NCI-H2227 treated with DMSO at 0.1 percent for 48 hours (cell line): ENCODE results near the gene GNAT3.
A peak's percentile ranks its signal among the peaks of the same experiment; 100 is the strongest.

ENCODE experiments used
- DNase-seq: peaks from one replicate; lab custom pipeline; 2025; lab: John Stamatoyannopoulos, UW

Gene GNAT3

DNA sequence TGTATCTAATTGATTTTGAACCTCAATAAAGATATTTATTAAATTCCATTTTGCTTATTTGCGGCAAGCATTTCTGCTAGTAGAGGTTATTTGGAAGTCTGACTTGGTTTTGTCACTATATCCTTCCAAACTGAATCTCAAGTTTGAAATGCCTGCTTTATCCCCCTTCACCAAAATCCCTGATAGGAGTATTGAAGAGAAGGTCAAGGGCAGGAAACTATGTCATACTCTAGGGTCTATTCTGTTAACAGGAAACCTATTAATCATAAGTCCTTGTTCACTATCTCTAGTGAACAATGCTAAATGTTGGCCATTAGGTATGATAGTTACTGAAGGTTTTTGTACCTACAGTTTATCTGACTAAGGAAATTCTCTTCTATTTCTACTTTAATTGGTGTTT lies 11.5 kb downstream of the GNAT3 start:
- DNase-seq, result no peak

DNA sequence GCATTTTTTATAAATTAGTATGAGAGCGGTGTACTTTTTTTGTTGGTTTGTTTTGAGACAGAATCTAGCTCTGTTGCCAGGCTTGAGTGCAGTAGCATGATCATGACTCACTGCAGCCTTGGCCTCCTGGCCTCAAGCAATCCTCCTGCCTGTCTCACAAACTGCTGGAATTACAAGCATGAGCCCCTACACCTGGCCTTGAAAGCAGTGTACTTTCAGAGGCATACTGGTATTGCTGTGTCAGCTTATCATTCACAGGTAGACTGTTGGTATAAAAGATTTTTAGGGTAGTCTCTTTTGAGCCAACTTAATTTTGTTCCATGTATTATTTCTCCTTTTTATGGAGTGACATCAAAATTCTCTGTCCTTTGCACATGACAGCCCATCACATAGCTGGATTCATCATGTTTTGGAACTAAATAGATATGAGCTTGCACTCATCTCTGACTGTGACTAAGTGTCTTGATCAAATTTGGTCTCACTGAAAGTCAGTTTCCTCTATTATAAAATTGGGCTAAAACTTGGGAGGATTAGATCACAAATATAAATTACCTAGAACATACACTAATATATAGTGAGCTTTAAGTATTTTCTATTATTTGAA lies 12.4 kb downstream of the GNAT3 start:
- no peak for DNase-seq

DNA sequence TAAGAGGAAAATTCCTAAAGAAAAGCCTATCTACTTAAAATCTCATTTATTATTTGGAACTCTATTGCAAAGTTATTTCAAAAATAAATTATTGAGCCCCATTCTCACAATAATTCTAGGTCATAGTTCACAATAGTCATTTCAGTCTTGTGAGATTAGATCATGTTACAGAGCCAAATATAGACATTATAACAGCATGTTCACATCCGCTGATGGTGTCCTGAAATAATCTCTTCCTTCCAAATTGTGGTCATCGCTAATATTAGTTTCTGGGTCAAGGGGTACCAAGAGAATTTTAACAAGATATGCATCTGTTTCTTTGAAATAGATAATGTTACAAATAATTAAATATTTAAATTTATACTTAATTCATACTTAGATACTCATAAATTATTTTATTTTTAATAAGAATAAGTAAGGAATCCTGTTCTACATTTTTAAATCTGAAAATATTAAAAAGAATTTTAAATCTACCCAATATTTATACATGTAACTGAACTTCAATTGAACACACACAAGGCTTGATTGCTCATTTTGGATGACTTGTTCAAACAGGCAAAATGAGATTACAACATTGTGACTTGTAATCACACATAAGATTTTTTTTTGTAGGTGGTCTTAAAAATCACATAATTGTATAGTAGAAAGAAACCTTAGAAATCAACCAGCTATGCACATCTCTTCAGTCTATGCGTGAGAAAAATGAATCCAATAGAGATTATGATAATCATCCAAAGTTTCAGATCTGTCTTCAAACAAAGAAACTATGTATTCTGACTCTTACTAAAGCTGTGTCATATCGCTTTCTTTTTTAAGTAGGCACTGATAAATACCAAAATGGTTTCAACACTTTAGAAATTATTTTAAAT lies 13.1 kb downstream of the GNAT3 start:
- no peak for DNase-seq

DNA sequence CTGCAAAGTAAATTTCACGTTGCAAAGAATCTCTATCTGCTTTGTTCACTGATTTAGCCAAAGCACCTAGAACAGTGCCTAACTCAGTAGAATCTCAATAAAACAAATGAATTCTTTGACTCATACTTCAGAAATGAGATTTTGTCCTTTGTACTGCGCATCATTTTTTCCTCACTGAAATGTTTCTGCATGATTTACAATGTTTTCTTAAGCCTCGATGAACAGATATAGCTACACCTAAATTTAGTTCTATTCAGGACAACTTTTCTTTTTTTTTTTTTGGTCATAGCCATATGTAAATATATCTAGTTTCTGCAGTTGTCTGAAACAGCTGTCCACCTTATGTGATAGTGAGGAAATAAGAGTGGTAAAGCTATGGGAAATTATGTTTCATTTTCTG lies 15.3 kb downstream of the GNAT3 start:
- DNase-seq, result no peak

DNA sequence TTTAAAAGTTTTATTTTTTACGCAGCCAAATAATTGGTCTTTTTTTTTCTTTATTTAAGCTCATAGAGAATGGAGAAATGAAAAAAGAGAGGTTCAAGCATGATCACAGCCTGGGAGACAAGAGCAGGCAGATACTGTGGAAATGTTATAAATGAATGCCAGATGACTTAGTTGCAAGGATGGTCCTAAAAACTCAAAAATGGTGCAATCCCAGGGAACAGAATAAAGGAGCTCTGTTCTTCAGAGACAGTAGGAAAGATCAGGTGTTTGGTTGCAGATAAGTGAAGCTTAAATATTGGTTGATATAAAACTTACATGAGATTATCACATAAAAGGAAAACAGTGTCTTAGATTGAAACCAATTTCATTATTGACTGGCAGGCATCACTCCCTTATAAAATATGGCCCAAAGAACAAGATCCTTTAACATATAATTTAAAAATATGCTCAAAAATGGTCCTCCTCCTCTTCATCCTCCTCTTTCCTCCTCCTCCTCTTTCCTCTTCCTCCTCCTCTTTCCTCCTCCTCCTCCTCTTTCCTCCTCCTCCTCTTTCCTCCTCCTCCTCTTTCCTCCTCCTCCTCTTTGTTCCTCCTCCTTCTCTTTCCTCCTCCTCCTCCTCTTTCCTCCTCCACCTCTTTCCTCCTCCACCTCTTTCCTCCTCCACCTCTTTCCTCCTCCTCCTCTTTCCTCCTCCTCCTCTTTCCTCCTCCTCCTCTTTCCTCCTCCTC lies 18.6 kb downstream of the GNAT3 start:
- no peak for DNase-seq

DNA sequence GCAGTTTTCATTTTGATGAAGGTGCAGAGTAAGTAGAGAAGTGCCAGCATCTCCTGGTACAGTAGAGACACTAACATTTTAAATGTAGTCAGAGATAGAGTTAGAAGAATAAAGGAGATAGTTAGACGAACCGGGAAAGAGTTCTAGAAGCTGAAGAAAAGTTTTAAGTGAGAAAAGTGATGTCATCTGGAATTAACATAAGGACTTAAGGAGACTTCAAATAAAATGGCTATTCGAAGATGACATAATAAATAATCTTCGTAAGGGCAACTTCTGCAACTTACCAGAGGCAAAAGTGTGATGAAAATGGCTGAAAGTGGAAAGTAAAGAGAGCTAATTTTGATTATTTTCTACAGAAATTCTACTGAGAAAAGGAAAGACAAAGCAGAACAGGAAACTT lies 20.4 kb downstream of the GNAT3 start:
- DNase-seq, result no peak

DNA sequence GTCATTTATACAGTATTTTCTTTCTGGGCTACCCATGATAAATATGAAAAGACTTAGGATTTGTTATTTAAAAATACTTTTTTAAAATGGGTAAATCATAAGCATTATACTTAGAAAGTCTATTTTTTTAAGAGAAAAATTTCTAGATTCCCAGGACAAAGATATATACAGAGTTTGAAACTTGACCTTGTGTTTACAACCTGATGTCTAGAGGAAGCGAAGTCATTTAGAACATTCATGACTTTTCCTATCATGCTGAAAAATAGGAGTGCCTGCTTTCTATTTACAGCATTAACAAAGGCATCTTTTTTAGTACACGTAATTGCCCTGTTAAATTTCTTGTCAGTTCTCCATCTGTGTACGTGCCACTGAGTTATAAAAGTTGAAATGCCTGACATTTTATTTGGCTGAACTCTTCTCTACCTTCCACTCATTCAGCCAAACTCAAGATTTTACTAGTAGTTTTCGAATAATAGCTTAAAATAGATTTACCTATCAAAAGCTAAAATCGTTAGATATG lies 23.0 kb downstream of the GNAT3 start:
- DNase-seq, result no peak

DNA sequence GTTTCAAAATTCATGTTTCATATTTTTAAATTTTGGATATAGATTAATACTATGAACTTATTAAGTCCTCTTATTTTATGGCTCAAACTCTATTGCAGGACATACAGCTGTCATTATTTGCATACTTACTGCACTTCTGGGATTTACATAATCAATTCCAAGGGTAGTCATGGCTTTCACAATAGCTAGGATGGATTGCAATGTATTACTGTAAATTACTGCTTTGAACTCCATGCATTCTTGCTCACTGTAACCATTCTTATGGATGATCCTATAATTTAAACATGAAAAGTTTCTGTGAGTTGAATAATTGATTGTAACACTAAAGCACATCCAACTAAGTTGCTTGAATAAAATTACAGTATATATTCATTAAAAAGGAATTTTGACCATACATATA lies 23.5 kb downstream of the GNAT3 start:
- no peak for DNase-seq

DNA sequence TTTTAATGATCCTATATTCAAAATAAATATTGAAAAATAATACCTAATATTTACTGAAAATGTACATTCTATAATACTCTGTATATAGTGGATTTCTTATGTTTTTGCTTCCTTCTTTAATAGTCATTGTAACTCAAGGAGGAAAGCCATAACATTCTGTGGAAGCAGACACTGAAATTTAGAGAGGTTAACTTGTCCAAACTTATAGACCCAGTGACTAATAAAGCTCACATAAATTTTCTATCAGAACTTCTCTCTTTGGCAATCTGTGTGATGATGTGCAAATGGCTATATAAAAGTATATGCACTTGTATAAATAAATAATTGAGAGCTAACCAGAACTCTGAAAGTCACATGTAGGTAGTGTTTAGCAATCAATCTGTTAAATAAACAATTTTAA lies 26.1 kb downstream of the GNAT3 start:
- DNase-seq, result no peak

DNA sequence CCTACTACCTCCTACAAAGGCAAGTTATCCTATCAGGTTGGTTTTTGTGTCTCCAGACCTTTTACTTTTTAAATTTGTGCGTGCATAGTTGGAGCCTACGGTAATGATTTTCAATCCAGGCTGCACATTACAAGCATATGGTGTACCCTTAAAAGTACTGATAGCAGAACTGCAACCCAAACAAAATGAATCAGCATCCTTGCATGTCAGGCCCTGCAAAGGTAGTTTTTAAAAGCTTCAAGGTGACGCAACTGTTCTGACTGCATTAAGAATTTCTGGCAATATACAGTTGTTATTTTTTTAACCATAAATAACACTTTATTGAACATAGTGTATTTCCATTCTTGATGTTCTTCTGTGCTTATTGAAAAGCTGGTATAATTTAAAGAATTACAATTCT lies 28.9 kb downstream of the GNAT3 start:
- no peak for DNase-seq

DNA sequence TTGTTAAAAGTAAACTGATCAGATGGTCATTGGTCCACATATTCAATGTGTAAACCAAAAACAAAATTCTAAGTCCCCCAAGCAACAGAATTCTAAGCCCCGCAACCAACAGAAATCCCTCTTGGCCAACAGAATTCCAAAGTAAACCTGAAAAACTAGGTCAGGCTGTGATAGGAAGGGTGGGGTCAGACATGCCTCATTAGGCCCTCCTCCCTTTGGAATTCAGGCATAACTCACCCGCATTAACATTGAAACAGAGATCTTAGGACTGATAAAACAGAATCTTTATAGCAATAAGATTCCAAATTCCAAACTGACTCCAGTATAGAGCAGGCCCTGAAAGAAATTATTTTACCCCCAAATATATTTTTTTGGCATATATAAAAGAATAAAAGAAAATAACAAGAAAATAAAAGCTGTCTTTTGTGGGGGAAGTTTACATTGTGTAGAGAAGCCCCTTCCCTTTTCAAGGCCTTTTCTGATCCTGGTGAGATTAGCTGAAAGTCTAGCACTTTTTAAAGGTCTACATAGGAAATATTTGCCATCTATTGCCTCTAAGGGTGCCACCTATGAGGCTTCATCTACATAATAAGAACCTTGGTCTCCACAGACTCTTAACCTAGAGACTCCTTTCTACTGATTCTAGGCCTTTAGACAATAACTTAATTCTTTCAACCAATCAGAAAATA lies 30.5 kb downstream of the GNAT3 start:
- DNase-seq, result no peak

DNA sequence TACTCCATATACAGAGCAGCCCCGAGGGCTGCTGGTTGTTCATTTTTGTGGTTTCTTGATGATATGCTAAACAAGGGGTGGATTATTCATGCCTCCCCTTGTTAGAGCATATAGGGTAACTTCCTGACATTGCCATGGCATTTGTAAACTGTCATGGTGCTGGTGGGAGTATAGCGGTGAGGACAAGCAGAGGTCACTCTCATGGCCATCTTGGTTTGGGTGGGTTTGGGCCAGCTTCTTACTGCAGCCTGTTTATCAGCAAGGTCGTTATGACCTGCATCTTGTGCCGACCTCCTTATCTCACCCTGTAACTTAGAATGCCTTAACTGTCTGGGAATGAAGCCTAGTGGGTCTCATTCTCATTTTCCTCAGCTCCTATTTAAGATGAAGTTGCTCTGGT lies 31.3 kb downstream of the GNAT3 start:
- no peak for DNase-seq

DNA sequence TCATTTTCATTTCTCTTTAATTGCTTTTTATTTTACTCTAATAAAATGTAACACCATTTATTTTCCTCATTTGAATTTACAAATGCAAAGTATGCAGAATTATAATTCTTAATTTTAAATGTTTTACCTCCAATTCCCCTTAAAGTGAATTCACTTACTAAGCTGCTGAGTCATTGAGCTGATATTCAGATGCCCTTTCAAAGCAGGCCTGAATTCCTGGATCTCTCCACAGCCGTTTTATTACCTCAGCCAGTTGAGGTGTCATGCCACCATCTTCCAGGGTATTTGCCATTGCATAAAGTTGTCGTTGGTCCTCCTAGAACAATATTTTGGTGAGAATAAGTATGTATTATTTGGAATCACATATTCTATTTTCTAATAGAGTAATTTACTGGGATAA lies 33.2 kb downstream of the GNAT3 start:
- no peak for DNase-seq

DNA sequence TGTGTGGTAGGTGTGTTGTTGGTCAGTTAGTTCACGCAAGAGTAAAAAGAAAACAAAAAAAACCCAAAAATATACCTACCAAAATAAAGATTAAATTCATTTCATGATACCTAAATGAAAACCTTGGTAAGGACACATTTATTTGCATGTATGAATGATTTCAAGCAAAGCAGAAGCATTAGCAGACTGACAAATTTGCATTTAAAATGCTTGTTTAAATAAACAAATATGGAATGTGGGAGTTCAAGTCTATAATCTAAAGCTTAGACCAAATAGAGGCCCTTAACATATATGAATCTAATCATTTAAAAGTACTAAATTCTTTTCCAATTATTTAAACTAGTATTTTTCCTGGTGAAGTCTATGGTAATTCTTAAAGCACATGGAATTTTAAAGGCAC lies 35.8 kb downstream of the GNAT3 start:
- DNase-seq, result no peak

DNA sequence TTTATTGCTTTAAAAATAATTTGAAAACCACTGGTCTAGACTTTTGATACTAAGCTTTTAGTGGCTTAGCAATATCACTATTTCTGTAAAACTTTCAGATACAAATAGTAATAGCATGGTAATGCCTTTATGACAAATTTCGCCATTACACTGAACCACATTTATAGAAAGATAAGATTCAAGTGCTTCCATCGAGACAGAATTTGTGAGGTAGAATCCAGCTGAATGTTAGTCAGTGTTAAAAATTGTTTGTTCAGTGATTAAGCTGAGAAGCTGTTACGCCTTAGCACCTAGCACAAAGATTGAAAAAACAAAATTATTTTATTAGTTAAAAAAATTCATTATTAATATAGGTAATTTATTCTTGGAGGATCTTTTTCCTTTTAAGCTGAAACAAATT lies 36.5 kb downstream of the GNAT3 start:
- no peak for DNase-seq

DNA sequence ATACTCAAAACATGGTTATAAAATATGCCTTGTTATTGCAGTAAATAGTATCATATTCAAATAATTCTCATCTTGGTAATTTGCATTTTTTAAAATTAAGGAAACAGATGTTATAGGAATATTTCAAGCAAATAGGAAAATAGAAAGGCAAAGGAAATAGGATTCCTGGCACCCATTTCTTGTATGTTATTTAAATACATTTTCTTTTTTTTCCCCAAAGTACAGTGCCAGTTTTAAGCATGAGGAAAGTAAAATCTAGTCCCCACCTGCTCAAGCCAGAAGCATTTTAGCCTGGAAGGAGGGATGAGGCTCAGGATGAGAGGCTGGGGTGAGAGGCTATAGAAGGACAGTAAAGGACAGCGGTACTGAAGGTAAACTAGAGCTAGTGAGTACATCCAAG lies 38.1 kb downstream of the GNAT3 start:
- no peak for DNase-seq

DNA sequence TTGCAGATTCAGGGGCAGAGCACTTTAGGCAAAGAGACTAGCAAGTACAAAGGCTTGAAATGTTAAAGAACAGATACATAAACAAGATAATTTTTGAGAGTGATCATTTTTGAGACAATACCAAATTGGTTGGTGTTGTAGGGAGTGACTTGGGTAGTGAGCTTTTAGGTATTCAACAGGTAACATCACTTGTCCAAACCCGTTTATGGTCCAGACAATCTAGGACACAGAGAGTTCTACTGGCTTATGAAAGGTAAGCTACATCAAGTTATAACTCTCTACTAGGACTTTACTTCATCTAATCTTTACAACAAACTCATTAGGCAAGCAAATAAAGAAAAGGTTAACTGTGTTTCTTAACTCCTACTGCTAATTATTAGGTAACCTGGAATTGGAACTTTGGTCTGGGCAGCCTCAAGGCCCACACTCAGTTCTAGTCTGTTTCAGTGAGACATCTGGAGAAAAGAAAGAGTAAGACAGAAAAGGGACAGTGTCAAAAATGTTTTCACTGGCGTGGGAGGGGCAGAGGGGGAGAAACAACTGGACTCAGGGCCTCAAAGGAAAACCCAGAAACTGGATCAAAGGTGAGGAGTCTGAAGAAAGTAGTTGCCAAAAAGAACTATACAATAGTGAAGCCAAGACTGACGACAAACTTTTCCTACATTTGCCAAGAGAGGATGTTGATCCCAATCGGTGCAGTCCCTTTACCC lies 39.2 kb downstream of the GNAT3 start:
- DNase-seq, result no peak

DNA sequence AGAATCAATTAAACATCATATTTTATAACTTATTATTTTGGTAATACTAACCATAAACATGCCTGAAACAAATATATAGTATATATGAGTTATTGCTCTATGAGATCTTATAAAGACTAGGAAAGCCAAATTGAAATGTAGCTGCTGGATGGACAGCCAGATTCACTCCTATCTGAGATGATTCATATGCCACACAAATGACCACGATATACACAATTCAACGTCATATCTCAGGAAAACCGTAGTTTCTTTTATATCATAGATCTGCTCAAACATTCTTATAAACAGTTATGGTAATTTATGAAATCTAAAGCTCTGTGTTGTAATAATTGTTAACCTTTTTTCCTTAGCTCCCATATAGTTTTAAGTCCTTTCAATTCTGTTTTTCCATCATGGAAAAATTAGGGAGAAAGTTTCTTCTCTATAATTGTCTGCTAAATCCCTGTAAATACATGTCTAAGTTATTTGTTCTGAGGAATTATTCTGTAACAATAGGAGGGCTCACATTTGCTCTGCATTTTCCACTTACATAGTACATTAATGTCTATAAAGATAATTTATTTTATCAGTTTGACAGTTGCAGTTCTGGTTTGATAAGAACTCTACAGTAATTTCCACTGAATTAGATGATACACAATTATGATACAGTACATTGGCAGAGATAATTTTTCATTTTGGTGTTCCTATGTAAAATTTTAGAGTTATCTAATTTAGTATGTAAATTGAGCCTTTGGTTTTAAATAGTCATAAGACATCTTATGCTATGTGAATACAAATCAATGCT lies 42.7 kb downstream of the GNAT3 start:
- DNase-seq, result no peak

DNA sequence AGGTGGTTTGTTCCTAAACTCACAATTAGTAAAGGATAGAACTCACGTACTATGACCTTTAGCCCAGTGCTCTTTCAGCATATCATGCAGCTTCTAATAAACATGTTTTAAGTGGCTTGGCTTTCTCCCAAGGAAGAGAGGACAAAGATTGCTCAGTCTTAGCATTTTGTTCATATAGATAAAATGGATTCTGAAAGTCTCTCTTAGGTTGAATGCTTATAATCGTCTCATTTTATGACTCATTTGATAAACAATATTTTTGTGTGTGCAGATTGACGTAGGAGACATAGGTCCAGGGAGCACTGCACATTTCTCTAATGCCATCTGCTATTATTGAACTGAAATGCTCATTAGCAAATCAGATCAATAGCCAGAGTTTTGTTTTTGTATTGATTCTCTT lies 44.8 kb downstream of the GNAT3 start:
- DNase-seq, result peak; percentile 72

DNA sequence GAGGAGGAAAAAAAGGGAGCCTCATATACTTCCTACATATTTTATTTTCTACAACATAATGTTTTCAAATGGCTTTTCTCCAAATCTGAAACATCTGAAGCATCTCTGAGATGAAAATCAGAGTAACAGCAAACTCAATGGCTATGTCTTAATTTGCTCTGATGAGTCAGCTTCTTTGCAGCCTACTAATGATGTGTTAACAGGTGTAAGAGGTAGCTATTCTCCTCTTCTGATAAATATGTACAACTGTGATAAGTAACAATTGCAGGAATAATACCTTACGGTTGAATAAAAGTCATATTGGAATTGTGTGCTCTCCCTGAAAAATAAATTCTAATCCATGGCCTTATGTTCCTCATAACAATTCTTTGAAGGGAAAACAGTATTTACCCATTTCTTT lies 45.2 kb downstream of the GNAT3 start:
- no peak for DNase-seq

DNA sequence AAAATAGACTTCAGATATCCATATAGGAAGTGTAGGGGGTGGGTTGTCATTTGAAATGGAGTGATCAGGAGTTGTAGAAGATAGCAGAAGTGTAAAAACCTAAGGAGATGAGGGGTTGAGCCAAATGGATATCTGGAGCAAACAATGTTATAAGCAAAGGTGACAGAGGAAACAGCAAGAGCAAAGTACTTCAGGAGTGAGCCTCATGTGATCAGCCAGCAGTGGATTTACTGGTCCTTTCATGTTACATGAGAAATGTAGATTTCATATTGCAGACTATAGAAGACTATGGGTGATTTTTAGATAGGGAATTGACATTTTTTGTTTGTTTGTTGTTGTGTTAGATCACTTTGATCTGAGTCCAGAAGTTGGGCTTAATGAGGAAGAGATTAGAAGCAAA lies 47.7 kb downstream of the GNAT3 start:
- DNase-seq, result no peak
